ENCODE results near the gene POLR3A.
"Not testable (repeated sequence)": the region's sequence is repeated elsewhere in the genome, so short reads cannot be mapped to it uniquely, and the experiment has no call there.

Gene POLR3A

DNA sequence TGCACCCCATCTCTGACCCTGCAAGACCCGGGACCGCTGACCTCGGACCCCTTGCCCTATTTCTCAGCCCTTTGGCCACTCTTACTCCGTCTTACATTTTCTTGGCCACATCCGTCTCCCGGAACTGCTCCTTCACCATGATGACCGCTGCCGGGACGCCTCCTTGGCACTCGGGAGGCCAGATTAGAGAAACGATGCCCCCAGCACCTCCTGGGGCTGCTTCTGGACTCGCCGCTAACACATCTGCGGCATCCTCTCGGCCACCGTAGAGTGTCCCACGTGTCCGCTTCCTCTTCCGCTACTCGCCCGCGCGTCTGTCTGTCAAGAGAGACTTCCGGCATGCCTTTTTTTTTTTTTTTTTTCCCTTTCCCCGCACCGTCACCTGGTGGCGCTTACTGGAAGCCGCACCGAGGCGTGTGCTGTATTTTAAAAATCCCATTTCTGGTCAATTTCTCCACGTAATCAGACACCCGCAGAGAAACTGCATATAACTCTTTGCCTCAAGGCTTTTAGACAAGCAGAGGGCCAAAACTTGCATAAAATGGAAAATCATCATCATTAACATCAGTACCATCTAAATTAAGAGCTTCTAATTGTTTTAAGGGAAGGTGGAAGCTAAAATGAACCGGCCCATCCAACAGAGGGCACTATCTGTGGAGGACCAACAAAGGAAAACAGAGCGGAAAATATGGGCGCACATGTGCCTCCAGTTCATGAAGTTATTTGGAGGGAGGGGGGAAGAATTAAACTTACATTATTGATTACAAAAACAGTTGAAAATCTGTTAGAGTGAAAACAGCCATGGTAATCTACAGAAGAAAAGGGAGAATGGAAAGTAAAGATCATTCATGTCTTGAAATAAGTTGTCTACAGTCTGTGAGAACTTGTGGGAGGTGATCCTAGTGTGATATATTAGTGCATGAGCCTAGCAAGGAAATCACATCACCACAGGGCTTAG, at the start of gene POLR3A:
Gene POLR3A, minus strand, starts transcription at position 247 of the 958 bp plus-strand sequence. Its CDS starts 108 bp downstream, at position 139.
- peak; percentile 92 for DNase-seq

DNA sequence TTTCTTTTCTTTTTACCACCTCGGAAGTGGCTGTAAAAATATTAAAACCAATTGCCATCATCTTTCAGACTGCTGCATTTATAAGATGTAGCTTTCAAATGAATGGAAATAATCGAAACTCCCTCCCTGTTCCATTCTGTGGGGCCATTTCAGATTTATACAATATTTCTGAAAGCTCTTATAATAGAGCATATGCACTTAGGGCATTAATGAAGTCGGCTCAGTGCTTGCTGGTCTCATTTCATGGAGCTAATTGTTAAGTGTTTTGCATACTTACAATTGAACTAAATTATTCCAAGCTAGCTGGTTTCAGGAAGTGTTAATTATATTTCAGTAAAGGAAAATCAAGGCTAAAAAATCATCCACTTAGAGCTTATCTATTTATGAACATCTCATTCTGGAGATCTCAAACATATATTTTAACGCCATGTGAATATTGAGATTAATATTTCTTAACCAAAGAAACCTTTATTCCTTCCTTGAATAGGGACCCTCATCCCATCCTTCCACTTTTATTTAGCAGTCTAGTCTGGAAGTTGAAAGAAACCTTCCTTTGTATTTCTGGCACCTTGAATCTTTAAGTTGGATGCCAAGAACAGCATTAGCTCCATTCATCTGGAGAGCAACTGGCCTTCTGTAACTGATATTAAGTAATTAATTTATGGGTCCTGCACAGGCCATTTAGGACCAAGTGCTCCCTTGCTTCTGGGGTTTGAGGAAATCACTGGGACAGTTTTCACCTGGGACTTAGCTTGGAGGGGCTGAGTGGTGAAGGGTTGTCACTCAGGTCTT, 49.4 kb upstream of the POLR3A start:
- DNase-seq: no peak

DNA sequence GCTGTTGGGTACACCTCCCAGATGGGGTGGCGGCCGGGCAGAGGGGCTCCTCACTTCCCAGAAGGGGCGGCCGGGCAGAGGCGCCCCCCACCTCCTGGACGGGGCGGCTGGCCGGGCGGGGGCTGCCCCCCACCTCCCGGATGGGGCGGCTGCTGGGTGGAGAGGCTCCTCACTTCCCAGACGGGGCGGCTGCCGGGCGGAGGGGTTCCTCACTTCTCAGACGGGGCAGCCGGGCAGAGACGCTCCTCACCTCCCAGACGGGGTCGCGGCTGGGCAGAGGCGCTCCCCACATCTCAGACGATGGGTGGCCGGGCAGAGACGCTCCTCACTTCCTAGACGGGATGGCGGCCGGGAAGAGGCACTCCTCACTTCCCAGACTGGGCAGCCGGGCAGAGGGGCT, 46.5 kb upstream of the POLR3A start:
- DNase-seq: not testable (repeated sequence)

DNA sequence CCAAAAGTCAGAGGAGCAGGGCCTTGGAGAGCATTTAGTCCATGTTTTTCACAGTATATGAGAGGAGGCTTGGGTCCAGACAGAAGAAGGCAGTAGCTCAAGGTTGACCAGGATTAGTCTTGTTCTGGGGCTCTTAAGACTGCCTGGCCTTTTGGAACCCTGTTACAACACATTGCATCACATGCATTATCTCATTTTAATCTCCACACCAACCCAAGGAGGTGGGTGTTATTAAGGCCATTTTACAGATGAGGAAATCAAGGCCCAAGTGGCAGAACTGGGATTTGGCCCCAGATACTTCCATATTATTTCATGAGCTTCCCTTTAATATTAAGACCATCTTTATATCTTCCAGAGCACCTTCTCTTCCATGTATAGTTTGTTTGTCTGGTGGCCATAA, 43.2 kb upstream of the POLR3A start:
- no peak for DNase-seq

DNA sequence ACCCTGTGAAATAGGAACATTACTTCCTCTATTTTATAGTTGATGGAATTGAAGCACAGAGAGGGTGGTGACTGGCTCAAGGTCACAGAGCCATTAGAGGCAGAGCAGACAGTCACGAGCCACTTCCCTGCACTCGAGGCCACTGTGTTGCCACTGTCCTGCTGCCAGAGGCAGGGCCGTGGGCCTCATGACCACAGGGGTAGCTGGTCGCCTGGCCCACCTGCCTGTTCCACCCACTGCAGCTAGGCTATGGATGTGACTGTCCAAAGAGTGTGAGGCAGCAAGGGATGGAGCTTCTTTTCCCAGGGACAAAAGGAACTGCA, 42.5 kb upstream of the POLR3A start:
- DNase-seq: no peak

DNA sequence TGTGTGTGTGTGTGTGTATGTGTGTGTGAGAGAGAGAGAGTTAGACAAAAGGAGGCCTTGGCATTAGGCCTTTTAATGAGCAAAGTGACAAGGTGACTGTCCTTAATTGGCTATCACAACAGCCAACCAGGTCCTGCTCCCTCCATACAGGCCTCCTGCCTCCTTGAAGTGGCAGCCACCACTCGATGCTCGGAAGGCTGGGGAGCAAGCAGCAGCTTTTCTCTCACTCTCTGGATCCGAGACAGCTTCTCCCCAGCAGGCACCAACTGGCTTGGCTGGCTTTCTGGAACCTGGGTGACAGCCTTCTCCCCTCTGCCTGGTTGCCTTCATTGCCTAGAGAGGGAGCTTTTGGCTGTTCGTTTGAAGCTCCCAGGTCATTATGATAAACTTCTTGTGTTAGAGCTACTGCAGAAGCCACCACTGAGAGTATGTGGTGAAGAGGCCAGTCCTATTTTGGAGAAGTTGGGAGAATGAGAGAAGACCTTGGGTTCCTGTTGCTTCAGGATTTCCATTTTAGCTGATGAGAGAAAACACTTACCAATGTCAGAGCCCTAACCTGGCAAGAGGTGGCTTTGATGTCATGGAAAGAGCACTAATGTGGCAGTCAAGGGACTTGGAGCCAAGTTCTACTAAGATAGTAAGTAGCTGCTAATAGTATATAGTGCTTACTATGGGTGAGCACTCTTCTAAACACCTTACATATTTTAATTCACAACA, 42.0 kb upstream of the POLR3A start:
- no peak for DNase-seq

DNA sequence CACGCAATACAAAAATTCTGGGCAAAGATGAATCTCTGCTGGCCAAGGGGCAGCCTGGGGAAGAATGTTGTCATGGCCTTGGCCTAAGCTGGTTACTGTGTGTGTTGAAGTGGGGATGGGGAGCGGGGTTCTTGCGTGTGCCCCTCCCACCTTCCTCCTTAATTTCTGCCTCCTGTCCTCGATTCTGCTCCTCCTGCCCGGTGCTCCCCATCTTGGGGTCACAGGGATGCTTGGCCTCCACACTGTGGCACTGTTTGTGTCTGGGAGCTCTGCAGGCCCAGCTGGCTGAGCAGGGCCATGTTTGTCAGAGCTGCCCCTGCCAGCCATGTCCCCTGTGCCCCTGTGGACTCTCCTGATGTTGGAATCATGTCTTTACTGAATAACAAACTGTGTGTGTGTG, 41.4 kb upstream of the POLR3A start:
- no peak for DNase-seq

DNA sequence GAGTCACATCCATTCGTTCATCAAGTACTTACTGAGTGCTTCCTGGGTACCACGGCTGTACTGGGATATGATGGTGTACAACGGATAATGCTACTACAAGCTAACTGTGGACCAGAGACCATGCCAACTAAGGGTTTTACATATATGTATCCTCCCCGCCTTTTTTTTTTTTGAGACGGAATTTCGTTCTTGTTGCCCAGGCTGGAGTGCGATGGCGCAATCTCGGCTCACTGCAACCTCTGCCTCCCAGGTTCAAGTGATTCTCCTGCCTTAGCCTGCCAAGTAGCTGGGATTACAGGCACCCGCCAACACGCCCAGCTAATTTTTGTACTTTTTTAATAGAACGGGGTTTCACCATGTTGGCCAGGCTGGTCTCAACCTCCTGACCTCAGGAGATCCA, 40.7 kb upstream of the POLR3A start:
- not testable (repeated sequence) for DNase-seq

DNA sequence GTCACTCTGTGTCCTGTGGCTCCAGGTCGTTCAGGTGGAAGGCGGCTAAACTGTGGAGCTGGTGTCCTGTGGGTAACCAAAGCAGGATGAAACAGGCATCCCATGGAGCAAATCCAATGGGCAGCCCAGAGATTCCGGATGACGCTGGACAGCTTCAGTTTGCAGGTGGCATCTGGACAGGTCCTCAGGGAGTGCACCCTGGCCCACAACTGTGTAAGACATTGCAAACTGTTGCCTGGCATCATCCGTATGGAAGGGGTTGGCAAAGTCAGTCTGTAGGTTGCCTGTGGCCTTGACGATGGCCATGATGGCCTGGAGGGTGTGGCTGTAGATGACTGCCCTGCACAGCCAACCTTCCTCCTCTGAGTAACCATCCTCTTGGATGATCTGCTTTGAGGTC, 39.8 kb upstream of the POLR3A start:
- DNase-seq: no peak

DNA sequence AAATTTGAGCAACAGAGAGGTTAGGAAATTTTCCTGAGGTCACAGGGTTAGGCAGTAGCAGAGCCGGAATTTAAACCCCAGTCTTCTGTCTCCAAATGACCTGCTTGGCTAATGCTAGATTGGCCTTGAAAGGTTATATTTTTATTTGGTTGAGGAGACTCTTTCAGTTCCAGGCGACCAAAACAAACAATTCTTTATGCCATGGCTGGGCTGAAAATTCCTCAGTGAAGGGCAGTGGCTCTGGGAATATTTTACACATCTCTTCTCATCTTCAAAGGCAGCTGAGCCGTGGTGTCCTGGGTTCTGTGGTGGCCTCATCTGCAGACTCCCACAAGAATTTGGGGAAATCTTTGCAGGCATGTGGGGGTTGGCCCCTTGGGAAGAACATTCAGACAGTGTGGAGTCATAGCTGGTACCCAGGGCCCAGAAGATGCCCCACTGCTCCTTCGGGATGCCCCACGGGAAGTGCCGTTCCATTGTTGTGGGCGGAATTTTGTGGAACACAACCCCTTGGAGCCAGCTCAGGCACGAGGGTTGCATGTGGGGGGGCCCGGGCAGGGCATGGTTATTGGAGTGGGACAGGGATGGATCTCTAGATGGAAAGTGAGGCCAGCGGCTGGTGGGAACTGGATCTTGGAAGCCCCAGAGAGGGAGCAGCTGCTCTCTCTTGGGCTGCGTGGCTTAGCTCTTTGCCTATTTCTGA, 37.6 kb upstream of the POLR3A start:
- no peak for DNase-seq

DNA sequence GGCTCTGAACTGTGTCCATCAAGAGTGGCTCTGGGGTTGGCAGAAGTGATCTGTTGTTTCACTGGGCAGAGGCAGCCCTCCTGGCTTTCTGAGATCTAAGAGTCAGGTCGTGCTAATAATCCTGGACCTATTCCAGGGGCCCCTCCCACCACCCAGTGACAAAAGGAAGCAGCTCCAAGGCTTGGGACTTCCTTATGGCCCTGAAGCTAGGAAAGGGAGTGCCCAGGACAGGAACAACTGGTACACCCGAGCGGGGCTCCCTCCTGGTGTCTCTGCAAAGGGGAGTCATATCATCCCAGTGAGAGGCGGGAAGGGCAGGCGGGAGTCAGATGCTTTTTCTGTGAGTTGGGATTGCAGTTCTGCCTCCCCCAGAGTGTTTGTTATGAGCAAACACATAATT, 36.7 kb upstream of the POLR3A start:
- no peak for DNase-seq

DNA sequence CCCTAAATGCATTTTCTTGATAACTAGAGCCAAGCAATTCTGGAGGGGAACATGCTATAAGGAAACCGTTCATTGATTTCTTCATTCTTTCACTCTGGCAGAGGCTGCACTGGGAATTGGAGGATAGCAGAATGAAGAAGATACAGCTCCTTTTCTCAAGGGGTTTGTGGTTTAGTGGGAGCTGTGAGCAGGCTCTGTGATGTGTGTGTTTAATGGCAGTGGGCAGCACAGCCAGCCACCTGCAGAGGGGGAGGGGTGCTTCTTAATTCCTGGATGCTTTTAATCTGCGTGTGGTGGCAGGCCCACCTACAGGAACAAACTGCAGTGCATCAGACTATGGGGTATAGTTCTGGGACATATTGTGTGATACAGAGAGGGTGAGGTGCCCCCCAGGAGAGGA, 36.3 kb upstream of the POLR3A start:
- no peak for DNase-seq

DNA sequence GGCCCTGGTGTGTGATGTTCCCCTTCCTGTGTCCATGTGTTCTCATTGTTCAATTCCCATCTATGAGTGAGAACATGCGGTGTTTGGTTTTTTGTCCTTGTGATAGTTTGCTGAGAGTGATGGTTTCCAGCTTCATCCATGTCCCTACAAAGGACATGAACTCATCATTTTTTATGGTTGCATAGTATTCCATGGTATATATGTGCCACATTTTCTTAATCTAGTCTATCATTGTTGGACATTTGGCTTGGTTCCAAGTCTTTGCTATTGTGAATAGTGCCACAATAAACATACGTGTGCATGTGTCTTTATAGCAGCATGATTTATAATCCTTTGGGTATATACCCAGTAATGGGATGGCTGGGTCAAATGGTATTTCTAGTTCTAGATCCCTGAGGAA, 35.6 kb upstream of the POLR3A start:
- DNase-seq: not testable (repeated sequence)

DNA sequence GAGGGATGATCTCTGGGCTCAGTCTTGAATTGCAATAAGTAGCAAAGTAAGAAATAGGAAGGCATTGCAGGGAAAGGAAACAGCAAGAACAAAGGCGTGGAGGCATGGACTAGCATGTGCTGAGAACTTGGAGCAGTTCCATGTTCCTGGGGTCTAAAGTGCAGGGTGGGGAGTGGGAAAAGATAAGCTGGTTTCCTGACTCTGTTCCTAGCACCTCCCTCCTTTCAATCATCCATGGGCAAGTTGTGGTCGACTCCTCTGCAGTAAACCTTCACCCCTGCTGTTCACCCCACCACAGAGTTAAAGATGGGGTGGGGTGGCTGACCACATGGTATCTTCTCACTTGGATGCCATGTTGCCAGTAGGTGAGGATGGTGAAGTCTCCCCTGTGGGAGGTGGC, 33.9 kb upstream of the POLR3A start:
- no peak for DNase-seq

DNA sequence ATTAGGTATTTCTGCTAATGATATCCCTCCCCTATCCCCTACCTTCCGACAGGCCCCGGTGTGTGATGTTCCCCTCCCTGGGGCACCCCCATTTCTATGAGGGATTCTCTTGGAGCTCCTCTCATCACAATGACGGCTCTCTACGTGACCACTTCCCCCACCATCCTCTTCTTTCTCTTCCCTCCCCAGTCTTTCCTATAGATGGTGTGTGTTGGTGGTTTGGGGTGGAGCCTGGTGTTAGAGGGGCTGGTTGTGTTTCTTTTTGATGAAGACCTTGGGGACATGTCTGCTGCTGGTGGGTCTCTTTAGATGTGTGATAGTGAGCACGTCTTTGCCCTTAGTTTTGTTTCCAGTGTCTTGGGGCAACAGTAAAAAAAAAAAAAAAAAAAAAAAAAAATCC, 33.0 kb upstream of the POLR3A start:
- no peak for DNase-seq

DNA sequence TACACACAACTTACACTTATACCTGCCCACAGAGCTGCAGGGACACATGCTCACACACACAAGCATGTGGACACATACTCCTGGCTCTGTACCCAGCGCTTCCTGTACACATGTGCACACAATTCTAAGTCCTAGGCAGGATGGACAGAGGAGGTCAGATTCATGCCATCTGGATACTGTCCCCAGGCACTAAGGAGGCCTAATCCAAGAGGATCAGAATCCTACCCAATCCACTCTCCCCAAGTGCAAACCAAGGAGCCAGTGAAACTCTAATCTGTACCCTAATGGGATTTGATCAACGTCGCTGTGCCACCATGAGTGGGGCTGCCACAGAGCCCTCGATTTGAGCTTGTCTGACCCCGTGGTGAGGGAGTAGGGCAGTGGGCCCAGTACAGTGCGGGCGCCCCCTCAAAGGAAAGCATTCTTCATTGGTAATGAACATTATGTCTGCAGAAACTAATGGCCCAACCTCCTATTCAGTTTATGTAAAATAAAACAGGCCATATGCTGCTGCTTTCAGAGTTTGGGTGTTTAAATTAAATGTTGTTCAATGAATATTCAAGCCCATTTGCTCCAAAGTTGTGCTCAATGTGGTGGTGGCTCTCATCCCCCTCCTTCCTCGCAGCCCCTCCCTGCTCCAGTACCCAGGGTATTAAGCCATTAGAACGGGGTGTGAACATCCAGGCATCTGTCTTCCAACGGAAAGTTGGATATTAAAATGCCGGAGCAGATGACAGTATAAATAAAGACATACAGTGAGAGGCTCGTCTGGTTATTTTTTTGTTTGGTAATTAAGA, 30.8 kb upstream of the POLR3A start:
- no peak for DNase-seq

DNA sequence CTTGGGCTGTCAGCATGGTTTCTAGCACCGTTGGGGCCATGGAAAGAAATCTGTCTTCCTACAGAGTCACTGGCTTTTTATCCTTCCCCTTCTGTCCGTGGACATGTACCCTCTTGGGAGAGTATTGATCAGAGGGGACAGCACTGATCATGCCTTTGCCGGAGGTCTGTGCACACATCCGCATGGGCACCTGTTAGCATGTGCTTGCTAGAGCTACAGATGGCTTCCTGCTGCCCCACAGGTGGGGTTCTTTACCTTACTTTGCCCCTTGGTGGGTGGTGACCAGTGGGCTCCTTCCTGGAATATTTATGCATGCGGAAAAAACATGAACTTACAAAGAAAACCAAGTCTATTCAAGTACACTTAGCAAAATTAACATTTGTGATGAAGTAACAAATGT, 29.2 kb upstream of the POLR3A start:
- DNase-seq: no peak

DNA sequence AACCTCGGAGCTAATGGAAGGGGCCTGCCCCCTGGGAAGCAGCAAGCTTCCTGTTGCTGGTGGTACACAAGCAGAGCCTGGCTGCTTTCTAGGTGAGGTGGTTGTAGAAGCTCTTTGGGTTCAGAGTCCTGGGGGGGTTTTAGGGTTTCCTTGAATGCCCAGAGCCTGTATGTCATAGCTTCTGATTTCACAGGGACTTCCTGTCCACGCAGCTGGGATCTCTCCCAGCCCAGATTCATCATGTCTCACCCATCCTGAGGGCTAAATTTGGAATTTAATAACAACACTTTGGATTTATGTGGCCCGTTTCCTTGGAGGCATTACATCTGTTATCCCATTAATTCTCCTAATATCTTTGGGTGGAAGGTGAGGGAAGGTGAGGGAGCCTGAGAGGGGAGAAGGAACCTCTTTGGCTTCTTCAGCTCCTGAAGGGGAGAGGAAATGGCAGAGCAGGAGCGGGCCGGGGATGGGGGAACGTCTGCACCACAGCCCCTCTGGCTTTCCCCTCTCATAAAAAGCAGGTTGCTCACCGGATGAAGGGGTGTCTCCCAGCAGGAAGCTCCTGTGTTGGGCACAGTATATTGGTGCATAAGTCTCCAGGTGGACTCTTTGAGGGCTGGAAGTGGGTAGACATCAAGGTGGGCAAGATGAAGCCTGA, 24.0 kb upstream of the POLR3A start:
- DNase-seq: no peak

DNA sequence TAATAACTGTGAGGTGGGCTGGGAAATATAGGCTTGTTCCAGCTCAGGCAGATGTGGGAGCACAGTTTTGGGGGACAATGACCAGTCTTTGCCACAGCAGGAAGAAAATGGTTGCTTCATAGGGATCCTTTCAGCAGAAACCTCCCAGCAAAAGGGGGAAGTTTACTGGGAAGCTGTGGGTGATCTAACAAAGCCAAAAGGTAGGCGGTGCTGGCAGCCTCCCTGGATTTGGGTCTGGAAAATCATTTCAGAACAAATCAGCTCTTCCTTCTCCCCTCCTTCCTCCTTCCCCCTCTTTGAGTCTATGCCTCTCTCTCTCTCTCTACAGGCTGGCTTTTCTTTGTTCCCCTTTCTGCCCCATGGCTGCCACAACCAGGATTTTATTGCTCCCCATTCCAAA, 20.5 kb upstream of the POLR3A start:
- DNase-seq: no peak

DNA sequence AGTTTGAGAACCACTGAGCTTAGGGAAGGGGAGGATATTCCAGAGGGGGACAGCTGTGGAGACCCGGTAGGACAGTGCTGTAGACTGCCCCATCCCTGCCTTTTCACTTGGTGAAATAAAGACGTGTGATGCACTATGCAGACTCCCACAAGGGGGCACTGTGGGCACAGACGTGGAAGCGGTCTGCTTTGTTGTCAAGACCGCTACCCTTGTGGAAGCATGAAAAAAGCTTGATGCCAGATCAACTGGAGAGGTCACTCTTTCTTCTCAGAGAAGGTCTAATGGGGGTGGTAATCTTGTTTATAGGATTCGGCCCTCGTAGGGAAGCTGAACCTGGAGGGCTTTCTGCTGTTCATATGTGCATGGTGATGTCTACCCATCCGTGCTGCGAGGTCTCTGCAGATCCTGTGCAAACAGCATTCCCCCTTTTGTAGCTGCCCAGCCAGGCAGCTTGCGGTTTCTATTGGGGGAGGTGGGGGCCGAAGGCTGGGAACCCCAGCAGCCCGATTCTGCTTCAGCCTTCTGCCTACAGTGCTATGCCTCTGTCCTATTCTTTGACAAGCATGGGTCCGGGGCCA, 18.1 kb upstream of the POLR3A start:
- DNase-seq: peak; percentile 75

DNA sequence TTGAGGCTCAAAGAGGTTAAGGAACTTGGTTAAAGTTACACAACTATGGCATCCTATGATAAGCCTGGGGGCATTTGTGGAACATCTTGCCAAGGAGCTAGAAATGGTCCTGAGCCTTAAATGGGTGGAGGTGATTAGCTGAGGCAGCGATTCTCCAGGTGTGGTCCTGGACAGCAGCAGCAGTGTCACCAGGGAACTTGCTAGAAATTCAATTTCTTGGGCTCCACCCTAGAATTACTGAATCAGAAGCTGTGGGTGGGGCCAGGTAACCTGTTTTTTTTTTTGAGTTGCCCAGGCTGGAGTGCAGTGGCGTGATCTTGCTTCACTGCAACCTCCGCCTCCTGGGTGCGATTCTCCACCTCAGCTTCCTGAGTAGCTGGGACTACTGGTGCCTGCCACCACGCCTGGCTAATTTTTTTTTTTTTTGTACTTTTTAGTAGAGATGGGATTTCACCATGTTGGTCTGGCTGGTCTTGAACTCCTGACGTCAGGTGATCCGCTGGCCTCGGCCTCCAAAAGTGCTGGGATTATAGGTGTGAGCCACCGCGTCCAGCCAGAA, 17.5 kb upstream of the POLR3A start:
- DNase-seq: no peak
